Omental fat pad (tissue), 4 donors: ENCODE measurements around the gene GLB1L2. TPM values are rescaled to one million over a fixed set of nuclear protein-coding genes. Genes with fewer than 3 reads are reported as not detected.

Source experiments
- ATAC-seq: fragments of 150-250 bp; one replicate; pipeline ENCODE4 v1.9.1; 2016; ENCODE audit warnings: mild to moderate bottlenecking, moderate library complexity; ENCODE audit not compliant: low FRiP score
- DNase-seq: peaks from one replicate; pipeline ENCODE4 v3.0.0-alpha.2; 2019; ENCODE audit warnings: low spot score
- total RNA-seq, 4 donors: library from RNA; depleted of rRNA; stranded (reverse); fragments of >200 nt; gene quantifications; one replicate each; pipeline ENCODE4 v1.1.0, GENCODE V29; 2016
- TF ChIP-seq, protein P1 (sequence below), 3 donors: fragments of 450-650 bp; IDR thresholded peaks; one replicate each; pipeline ENCODE4 v1.5.1; 2016 to 2017; ENCODE audit warnings: antibody characterized with exemption in 3 of 3, mild to moderate bottlenecking in 3 of 3, moderate library complexity in 2 of 3

The GLB1L2 gene
- total RNA-seq, 4 donors from 2014 or later = 1.8 to 5.5 (median 2.4) TPM

DNA sequence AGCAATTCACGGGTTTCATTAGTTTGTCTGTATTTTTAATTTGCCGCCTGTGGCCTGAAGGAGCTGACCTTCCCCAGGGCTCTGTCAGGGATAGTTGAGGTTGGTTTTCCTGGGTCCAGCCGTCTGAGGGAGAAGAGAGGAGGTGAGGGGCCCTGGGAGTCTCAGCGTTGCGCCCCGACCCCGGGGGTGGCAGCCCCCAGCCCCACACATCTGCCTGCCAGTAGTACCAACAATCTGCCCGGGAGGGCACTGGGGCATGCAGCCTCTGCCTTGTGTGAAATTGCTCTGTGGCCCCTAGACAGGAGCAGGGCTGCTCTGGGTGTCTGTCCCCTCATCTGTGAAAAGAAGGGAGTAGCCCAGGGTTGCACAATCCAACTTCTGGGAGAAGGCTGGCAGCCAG, 73.6 kb downstream of the GLB1L2 start:
- DNase-seq (no peak), ATAC-seq (no peak)
- TF ChIP-seq, protein P1, sequence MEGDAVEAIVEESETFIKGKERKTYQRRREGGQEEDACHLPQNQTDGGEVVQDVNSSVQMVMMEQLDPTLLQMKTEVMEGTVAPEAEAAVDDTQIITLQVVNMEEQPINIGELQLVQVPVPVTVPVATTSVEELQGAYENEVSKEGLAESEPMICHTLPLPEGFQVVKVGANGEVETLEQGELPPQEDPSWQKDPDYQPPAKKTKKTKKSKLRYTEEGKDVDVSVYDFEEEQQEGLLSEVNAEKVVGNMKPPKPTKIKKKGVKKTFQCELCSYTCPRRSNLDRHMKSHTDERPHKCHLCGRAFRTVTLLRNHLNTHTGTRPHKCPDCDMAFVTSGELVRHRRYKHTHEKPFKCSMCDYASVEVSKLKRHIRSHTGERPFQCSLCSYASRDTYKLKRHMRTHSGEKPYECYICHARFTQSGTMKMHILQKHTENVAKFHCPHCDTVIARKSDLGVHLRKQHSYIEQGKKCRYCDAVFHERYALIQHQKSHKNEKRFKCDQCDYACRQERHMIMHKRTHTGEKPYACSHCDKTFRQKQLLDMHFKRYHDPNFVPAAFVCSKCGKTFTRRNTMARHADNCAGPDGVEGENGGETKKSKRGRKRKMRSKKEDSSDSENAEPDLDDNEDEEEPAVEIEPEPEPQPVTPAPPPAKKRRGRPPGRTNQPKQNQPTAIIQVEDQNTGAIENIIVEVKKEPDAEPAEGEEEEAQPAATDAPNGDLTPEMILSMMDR (IDR thresholded peaks at IDR 0.05) = no peak

DNA sequence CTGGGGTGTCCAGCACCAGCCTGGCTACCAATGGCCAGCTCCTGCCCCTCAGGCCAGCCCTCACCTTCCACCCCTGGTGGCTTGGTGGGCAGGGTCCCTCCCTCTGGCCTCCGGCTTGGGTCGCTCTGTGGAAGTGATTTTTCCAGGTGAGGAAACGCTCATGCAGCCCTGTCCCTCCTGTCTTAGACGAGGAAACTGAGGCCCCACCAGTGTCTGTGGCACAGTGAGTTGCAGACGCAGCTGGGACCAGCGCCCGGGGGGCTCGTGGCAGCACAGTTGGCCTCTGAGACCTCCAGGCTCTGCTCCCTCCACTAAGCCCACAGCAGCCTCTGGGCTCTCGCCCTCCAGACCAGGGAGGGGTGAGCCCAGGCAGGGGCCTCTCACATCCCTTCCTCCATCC, 74.1 kb downstream of the GLB1L2 start:
- DNase-seq (no peak), ATAC-seq (no peak)
- TF ChIP-seq, protein P1 (IDR thresholded peaks at IDR 0.05) = no peak

DNA sequence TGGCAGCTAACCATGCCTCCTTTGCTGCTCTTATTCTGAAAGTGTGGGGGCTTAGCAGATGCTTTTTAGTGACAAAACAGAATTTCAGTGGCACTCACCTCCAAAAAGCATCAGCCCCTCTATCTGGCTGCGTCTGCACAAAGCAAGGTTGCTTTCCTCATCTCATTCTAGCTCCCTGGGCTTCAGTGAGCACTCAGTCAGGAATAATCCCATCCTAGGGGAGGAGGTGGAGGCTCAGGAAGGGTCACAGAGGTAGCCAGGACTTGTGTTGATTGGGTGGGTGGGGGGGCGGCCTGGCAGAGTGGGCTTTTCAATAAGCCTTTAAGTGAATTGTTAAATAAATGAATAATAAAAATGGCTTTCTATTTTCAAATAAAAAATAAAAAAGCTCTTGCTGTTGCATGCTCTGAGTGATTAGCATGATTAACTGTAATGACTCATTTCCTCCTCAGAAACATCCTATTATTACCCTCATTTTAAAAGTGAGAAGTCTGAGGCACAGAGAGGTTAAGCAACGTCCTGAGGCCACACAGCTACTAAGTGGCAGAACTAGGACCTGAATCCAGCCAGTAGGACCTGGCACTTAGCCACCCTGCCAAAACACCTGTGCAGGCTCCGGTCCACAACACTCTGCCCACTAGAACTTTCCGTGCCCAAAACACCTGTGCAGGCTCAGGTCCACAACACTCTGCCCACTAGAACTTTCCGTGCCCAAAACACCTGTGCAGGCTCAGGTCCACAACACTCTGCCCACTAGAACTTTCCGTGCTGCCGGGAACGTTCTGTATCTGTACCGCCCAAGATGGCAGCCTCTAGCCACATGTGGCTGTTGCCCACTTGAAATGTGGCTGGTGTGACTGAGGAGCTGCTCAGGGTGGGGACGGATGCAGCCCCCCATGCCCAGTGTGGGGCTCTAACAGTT, 74.7 kb downstream of the GLB1L2 start:
- TF ChIP-seq, protein P1 (IDR thresholded peaks at IDR 0.05) = no peak
- DNase-seq (no peak), ATAC-seq (no peak)

DNA sequence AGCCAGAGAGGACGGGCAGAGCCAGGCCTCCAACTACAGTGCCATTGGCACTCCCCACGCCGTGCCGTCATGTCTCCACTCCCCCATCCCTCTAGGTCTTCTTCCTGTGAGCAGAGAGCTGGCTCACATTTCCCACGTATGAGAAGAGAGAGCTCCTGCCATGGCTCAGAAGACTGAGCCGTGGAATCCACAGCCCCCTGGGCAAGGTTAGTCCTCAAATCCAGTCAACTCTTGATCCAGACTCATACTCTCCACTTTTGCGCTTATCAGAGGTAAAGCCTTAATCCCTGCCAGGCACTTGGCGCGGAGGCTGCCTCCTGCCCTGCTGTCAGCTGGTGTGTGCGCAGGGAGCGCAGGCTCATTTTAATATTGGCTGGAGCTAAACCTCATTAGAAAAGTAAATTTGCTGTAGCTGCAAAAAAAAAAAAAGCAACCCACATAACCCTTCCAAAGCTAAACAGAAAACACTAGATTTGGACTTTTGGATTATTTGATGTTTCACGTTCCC, 75.6 kb downstream of the GLB1L2 start:
- ATAC-seq (no peak), DNase-seq (no peak)
- TF ChIP-seq, protein P1 (IDR thresholded peaks at IDR 0.05) = no peak

DNA sequence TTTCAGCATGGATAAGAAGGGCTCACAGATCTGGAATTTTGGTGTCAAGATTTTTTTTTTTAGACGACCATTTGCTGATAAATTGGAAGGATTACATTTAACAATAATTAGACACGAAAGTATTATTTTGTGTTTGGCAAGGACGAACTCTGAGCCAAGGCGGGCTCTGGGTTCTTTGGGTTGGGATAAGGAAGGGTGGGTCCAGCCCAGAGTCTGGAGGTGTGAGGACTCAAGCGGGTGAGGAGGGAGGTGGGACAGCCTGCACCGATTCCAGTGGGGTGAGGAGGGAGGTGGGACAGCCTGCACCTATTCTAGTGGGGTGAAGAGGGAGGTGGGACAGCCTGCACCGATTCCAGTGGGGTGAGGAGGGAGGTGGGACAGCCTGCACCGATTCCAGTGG, 76.1 kb downstream of the GLB1L2 start:
- ATAC-seq = no peak

DNA sequence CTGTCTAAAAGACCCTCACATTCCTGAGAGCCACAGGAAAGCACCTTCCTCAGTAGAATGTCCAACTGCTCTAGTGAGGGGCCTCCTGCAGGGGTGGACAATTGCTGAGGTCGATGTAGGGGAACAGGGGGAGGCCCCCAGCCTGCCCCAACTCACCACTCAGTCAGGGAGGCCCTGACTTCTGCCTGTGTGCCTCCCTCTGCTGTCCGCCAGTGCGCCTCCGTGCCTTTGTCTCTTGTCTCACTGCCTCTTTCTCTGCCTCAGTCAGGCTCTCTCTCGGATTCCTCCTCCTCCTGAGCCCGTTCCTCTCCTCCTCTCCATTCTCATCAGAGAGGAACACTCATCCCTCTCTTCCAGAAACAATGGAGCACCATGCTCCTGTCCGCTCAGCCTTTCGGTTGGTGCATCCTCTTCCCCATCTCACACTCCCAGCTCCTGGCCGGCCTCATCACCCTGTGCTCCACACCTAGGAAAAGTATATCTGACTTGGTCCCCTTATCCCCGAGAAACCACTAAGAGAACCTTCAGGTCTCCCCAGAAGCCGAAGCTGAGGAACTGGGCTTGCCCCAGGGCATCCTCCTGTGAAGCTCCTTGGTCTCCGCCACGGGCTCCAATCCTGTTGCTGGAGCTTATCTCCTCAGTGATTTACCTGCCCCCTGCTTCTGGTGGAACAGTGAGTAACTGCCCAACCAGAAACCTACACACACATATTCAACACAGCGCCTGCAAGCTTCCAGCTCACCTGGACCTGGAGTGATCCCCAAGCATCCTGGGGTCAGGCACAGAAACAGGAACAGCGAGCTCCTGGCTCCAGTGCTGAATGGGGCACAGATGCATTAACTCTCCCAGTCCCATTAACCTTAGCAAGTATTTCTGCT, 78.0 kb downstream of the GLB1L2 start:
- no peak for ATAC-seq

More for the DNA sequence above, 76.1 kb downstream of the GLB1L2 start:
- no peak for DNase-seq
- TF ChIP-seq, protein P1 (IDR thresholded peaks at IDR 0.05) = no peak

More for the DNA sequence above, 78.0 kb downstream of the GLB1L2 start:
- no peak for DNase-seq
- TF ChIP-seq, protein P1 (IDR thresholded peaks at IDR 0.05) = no peak
